GM23338 (cell line): ENCODE results near the gene MTHFD1L. TPM values are rescaled to one million over a fixed set of nuclear protein-coding genes. Genes with fewer than 3 reads are reported as not detected.
A peak's percentile ranks its signal among the peaks of the same experiment; 100 is the strongest.

Source experiments
- ATAC-seq: fragments of 200-7000 bp; cut with Tn5 transposase; 3 replicates; pipeline ENCODE4 v1.9.1; 2020
- DNase-seq: peaks from one replicate; pipeline ENCODE4 v3.0.0-alpha.2; 2015; ENCODE audit warnings: low spot score
- H2AFZ ChIP-seq: fragments of 200-600 bp; sonication (generic); 2 replicates; pipeline ENCODE4 v1.8.0; 2016; ENCODE audit warnings: antibody characterized with exemption, mild to moderate bottlenecking, moderate library complexity
- H3F3A ChIP-seq: fragments of 200-600 bp; sonication (generic); replicated peaks from 2 replicates; pipeline ENCODE4 v1.8.0; 2017; ENCODE audit warnings: antibody characterized with exemption, mixed run types, low read depth
- H3K27ac ChIP-seq: fragments of 200-600 bp; sonication (generic); 2 replicates; pipeline ENCODE4 v1.6.1; 2016; ENCODE audit warnings: low read depth
- H3K27me3 ChIP-seq: fragments of 200-600 bp; sonication (generic); 2 replicates; pipeline ENCODE4 v1.8.0; 2016; ENCODE audit warnings: mild to moderate bottlenecking, mixed run types, moderate library complexity; ENCODE audit not compliant: insufficient read depth
- H3K36me3 ChIP-seq: fragments of 200-600 bp; sonication (generic); 2 replicates; pipeline ENCODE4 v1.8.0; 2016; ENCODE audit warnings: mild to moderate bottlenecking; ENCODE audit not compliant: insufficient read depth
- H3K4me1 ChIP-seq: fragments of 200-600 bp; sonication (generic); 2 replicates; pipeline ENCODE4 v1.8.0; 2016; ENCODE audit warnings: mild to moderate bottlenecking, moderate library complexity; ENCODE audit not compliant: insufficient read depth
- H3K4me2 ChIP-seq: fragments of 200-600 bp; sonication (generic); 2 replicates; pipeline ENCODE4 v1.7.1; 2017; ENCODE audit warnings: mixed run types
- H3K4me3 ChIP-seq: fragments of 200-600 bp; sonication (generic); 2 replicates; pipeline ENCODE4 v1.6.1; 2016; ENCODE audit warnings: mixed run types
- H3K79me2 ChIP-seq: fragments of 200-600 bp; sonication (generic); replicated peaks from 2 replicates; pipeline ENCODE4 v1.8.0; 2017; ENCODE audit warnings: mild to moderate bottlenecking; ENCODE audit not compliant: insufficient read depth
- H3K9me2 ChIP-seq: fragments of 200-600 bp; sonication (generic); 2 replicates; pipeline ENCODE4 v1.8.0; 2017; ENCODE audit not compliant: insufficient read depth
- H4K20me1 ChIP-seq: fragments of 200-600 bp; sonication (generic); replicated peaks from 2 replicates; pipeline ENCODE4 v1.8.0; 2017; ENCODE audit warnings: mild to moderate bottlenecking; ENCODE audit not compliant: insufficient read depth
- H3K27ac Mint-ChIP-seq: 2 replicates; pipeline ENCODE4 v1.8.0; 2020; ENCODE audit warnings: inconsistent platforms, mild to moderate bottlenecking, moderate library complexity, mixed read lengths
- H3K27me3 Mint-ChIP-seq: 3 replicates; pipeline ENCODE4 v1.8.0; 2022; ENCODE audit warnings: low read depth, mild to moderate bottlenecking, moderate library complexity, mixed read lengths, inconsistent platforms; ENCODE audit not compliant: insufficient read depth, poor library complexity
- H3K36me3 Mint-ChIP-seq: 3 replicates; pipeline ENCODE4 v1.8.0; 2021; ENCODE audit warnings: low read depth, mild to moderate bottlenecking, inconsistent platforms, moderate library complexity, mixed read lengths
- H3K4me1 Mint-ChIP-seq: 3 replicates; pipeline ENCODE4 v1.8.0; 2020; ENCODE audit warnings: mild to moderate bottlenecking, inconsistent platforms, mixed read lengths
- H3K4me3 Mint-ChIP-seq: 3 replicates; pipeline ENCODE4 v1.8.0; 2021; ENCODE audit warnings: moderate library complexity, mild to moderate bottlenecking, inconsistent platforms, mixed read lengths
- H3K9me3 Mint-ChIP-seq: 3 replicates; pipeline ENCODE4 v1.8.0; 2020; ENCODE audit warnings: moderate library complexity, mild to moderate bottlenecking, inconsistent platforms, mixed read lengths
- CREB1 ChIP-seq: fragments of 250-450 bp; sonication (Bioruptor Pico); IDR thresholded peaks from 2 replicates; pipeline ENCODE4 v1.5.0; 2020; ENCODE audit warnings: low read depth, mild to moderate bottlenecking, moderate library complexity
- ETS1 ChIP-seq: IDR thresholded peaks from 2 replicates; pipeline ENCODE4 v1.6.1; 2016; ENCODE audit warnings: antibody characterized with exemption
- EZH2 ChIP-seq: fragments of 200-600 bp; sonication (generic); IDR thresholded peaks from one replicate; pipeline ENCODE4 v1.8.0; 2017; ENCODE audit warnings: antibody characterized with exemption, mild to moderate bottlenecking, low read depth; ENCODE audit not compliant: unreplicated experiment
- EZH2phosphoT487 ChIP-seq: fragments of 200-600 bp; sonication (generic); IDR thresholded peaks from one replicate; pipeline ENCODE4 v1.8.1; 2018; ENCODE audit warnings: antibody characterized with exemption; ENCODE audit not compliant: unreplicated experiment
- JUNB ChIP-seq: IDR thresholded peaks from one replicate; pipeline ENCODE4 v1.6.1; 2016; ENCODE audit warnings: antibody characterized with exemption; ENCODE audit not compliant: unreplicated experiment
- NANOG ChIP-seq: IDR thresholded peaks from 2 replicates; pipeline ENCODE4 v1.6.1; 2016; ENCODE audit warnings: antibody characterized with exemption, borderline replicate concordance
- POLR2AphosphoS5 ChIP-seq: IDR thresholded peaks from 2 replicates; pipeline ENCODE4 v1.6.1; 2016; ENCODE audit warnings: antibody characterized with exemption, low read depth
- REST ChIP-seq: IDR thresholded peaks from one replicate; pipeline ENCODE4 v1.6.1; 2018; ENCODE audit warnings: antibody characterized with exemption; ENCODE audit not compliant: unreplicated experiment
- STAT1 ChIP-seq: IDR thresholded peaks from one replicate; pipeline ENCODE4 v1.6.1; 2016; ENCODE audit warnings: antibody characterized with exemption; ENCODE audit not compliant: unreplicated experiment
- ZNF114 ChIP-seq: fragments of 250-450 bp; sonication (Bioruptor Pico); IDR thresholded peaks from 2 replicates; pipeline ENCODE4 v1.5.0; 2020; ENCODE audit warnings: mild to moderate bottlenecking, moderate library complexity
- ZNF331 ChIP-seq: fragments of 250-450 bp; sonication (Bioruptor Pico); IDR thresholded peaks from 2 replicates; pipeline ENCODE4 v1.5.0; 2020; ENCODE audit warnings: low read depth, mild to moderate bottlenecking, moderate library complexity
- ZNF462 ChIP-seq: fragments of 250-450 bp; sonication (Bioruptor Pico); IDR thresholded peaks from 2 replicates; pipeline ENCODE4 v1.5.0; 2020; ENCODE audit warnings: mild to moderate bottlenecking, moderate library complexity
- polyA plus RNA-seq: library from polyadenylated mRNA; unstranded; fragments of >200 nt; fragmentation: Nextera tagmentation; extraction: Ambion mirVana; gene quantifications from 2 replicates; pipeline ENCODE4 v1.2.1, GENCODE V29; 2016
- total RNA-seq: library from RNA; depleted of rRNA; stranded (reverse); fragments of >200 nt; shearing (Covaris generic); gene quantifications from 2 replicates; pipeline ENCODE4 v1.2.3, GENCODE V29; 2014
- TF ChIP-seq, protein P1 (sequence below), 2 experiments: fragments of 200-600 bp in 1 of 2; sonication (generic) in 1 of 2; conservative IDR thresholded peaks; 2 replicates each; pipeline versions ENCODE4 v1.5.1 to v1.6.1; 2016 to 2017; ENCODE audit warnings: antibody characterized with exemption in 2 of 2, low read depth in 2 of 2, mild to moderate bottlenecking in 2 of 2, moderate library complexity in 1 of 2

Gene MTHFD1L
- total and polyA plus RNA-seq, 2 experiments from 2014 or later: 53.2 to 66.8 TPM

DNA sequence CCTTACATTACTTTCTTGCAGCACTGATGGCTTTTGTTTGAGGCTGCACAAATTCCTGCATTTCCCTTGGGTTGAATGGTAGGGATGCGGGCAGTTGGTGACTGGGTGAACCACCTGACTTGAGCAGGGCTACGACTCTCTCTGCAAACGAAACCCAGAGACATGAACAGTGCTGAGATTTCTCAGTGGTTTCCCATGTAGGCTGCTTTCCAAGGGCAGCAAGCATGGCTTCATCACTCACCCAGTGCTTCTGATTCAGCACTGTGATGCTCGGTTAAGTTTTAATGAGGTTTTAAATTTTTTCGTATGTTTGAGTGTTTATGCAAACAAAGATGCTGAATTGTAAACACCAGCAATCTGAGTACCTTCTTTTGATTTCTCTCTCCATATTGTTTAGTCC, 127.2 kb downstream of the MTHFD1L start:
- H3K4me2 ChIP-seq: no peak overlapping the region
- Mint-ChIP-seq H3K27me3 (no peaks in the 10 kb centered on the region), H3K27ac (no peak overlapping the region), H3K4me1 (peaks cover 5% of the 10 kb centered on the region; the same call in 2 of the 3 replicates), H3K4me3 (no peak overlapping the region), H3K36me3 (peaks cover 32% of the 10 kb centered on the region), H3K9me3 (no peaks in the 10 kb centered on the region)
- H3K27me3 ChIP-seq: no peaks in the 10 kb centered on the region
- H4K20me1 ChIP-seq: peaks cover 9% of the 10 kb centered on the region; the same call in 1 of the 2 replicates
- no peaks in the 10 kb centered on the region for H3K4me1 ChIP-seq
- no peaks in the 10 kb centered on the region for H3K79me2 ChIP-seq
- H3K27ac ChIP-seq: 0 out of 2 replicates have a peak overlapping the region, but pooled peaks have one; percentile 6
- DNase-seq (peak; percentile 30), ATAC-seq (peak; percentile 65)
- H3K9me2 ChIP-seq: no peaks in the 10 kb centered on the region
- H3K4me3 ChIP-seq: no peak overlapping the region
- TF ChIP-seq REST (no peak), ETS1 (no peak), POLR2AphosphoS5 (no peak), EZH2 (no peak), JUNB (no peak), ZNF331 (CRISPR knock-in tag) (no peak), CREB1 (CRISPR knock-in tag) (no peak), STAT1 (no peak), ZNF462 (CRISPR knock-in tag) (no peak), ZNF114 (no peak), EZH2phosphoT487 (no peak), NANOG (no peak)
- TF ChIP-seq, protein P1, sequence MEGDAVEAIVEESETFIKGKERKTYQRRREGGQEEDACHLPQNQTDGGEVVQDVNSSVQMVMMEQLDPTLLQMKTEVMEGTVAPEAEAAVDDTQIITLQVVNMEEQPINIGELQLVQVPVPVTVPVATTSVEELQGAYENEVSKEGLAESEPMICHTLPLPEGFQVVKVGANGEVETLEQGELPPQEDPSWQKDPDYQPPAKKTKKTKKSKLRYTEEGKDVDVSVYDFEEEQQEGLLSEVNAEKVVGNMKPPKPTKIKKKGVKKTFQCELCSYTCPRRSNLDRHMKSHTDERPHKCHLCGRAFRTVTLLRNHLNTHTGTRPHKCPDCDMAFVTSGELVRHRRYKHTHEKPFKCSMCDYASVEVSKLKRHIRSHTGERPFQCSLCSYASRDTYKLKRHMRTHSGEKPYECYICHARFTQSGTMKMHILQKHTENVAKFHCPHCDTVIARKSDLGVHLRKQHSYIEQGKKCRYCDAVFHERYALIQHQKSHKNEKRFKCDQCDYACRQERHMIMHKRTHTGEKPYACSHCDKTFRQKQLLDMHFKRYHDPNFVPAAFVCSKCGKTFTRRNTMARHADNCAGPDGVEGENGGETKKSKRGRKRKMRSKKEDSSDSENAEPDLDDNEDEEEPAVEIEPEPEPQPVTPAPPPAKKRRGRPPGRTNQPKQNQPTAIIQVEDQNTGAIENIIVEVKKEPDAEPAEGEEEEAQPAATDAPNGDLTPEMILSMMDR (conservative IDR thresholded peaks at IDR 0.05; ENCODE audit: low read depth in 2 of 2): no peak
- H3K36me3 ChIP-seq: no peaks in the 10 kb centered on the region; the same call in 1 of the 2 replicates
- no peak overlapping the region for H2AFZ ChIP-seq
- no peaks in the 10 kb centered on the region for H3F3A ChIP-seq
